Stimulated activated CD4-positive, alpha-beta T cell treated with anti-CD3 and anti-CD28 coated beads, TNF-alpha, amount 100 ng/mL, for 1 hour (primary cell): ENCODE measurements around the gene MEN1.

Experiments
- DNase-seq, 3 donors: peaks; one replicate each; pipeline ENCODE4 v3.0.0-alpha.2; 2020; ENCODE audit warnings: low read depth in 3 of 3, low spot score in 1 of 3

The MEN1 gene

GRCh38 chr11:64765851-64766665, 44.3 kb downstream of the MEN1 start:
- no peak for DNase-seq

GRCh38 chr11:64765291-64765850, 45.0 kb downstream of the MEN1 start:
- DNase-seq, result no peak

- no peak for DNase-seq
These were observed 45.6 kb downstream of the MEN1 start for GRCh38 chr11:64764753-64765152.

GRCh38 chr11:64764040-64764611, 46.2 kb downstream of the MEN1 start:
- no peak for DNase-seq

GRCh38 chr11:64763526-64764039, 46.8 kb downstream of the MEN1 start:
- no peak for DNase-seq

- DNase-seq, result no peak
These were observed 47.5 kb downstream of the MEN1 start for GRCh38 chr11:64762674-64763525.

GRCh38 chr11:64762277-64762673, 48.1 kb downstream of the MEN1 start:
- DNase-seq, result no peak

GRCh38 chr11:64760759-64761420, 49.5 kb downstream of the MEN1 start:
- DNase-seq, result no peak

GRCh38 chr11:64759722-64760719, 50.3 kb downstream of the MEN1 start, which contains the start of gene PYGM:
TSS of gene PYGM (minus strand) at chr11:64759974. CDS start at chr11:64759898, 76 bp downstream.
- no peak for DNase-seq

- no peak for DNase-seq
These were observed 51.1 kb downstream of the MEN1 start for GRCh38 chr11:64759131-64759721.

GRCh38 chr11:64758330-64759079, 51.8 kb downstream of the MEN1 start:
- no peak for DNase-seq

GRCh38 chr11:64757549-64758329, 52.6 kb downstream of the MEN1 start:
- DNase-seq, result no peak

- no peak for DNase-seq
These were observed 54.5 kb downstream of the MEN1 start for GRCh38 chr11:64755681-64756361.

GRCh38 chr11:64754919-64755662, 55.3 kb downstream of the MEN1 start:
- no peak for DNase-seq

- DNase-seq, result no peak
These were observed 56.0 kb downstream of the MEN1 start for GRCh38 chr11:64754124-64754918.
